Fibroblast of mammary gland (primary cell): ENCODE results near the gene PAF1.
A peak's percentile ranks its signal among the peaks of the same experiment; 100 is the strongest.
"Not testable (repeated sequence)": the region's sequence is repeated elsewhere in the genome, so short reads cannot be mapped to it uniquely, and the experiment has no call there.

ENCODE experiments used
- DNase-seq: peaks from one replicate; pipeline ENCODE4 v3.0.0-alpha.2; 2010; ENCODE audit warnings: low read depth
- H3K4me3 ChIP-seq: 2 replicates; pipeline ENCODE4 v1.5.1; 2011; ENCODE audit warnings: low read depth, mild to moderate bottlenecking, low read length, moderate library complexity; ENCODE audit not compliant: control insufficient read depth
- CTCF ChIP-seq: conservative IDR thresholded peaks from 2 replicates; pipeline ENCODE4 v1.5.1; 2011; ENCODE audit warnings: low read depth, low read length, inconsistent platforms; ENCODE audit not compliant: control insufficient read depth, insufficient read depth

Gene PAF1

DNA sequence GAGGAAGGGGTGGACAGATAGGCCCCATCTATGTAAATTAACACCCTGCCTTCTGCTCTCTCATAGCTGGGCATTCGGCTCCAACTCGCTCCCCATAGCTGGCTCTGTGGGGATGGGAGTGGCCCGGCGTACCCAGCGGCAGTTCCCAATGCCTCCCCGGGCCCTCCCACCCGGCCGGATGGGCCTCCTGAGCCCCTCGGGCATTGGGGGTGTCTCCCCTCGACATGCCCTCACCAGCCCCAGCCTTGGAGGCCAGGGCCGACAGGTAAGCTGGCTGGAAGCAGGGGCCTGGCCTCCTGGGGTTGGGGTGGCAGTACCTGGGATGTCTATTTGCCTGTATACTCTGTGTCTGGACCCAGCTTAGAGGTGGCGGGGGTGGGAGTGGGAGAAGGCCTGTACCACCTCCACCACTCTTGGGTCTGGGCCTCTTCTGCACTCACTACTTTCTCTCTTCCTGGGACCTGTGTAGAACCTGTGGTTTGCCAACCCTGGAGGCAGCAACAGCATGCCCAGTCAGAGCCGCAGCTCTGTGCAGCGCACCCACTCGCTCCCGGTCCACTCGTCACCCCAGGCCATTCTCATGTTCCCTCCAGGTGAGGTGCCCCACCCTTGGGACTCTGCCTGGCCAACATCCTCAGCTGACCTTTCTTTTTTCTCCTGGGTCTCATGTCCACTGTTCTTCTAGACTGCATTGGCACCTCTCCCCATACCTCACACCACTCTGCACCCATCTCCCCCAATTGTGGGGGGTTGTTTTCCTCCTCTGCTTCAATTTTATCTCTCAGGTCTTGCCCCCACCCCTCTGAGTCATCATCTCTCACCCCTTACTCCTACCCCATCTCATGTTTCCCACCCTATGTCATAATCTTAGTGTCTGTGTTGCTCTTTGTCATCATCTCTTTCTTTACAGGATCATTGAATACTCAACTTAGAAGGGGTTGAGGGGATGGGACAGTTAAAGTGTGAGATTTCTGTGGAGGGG, 10.1 kb downstream of the PAF1 start:
- H3K4me3 ChIP-seq = no peak overlapping the region
- DNase-seq = no peak
- no peak for TF ChIP-seq CTCF

GRCh38 chr19:39379865-39380396, 11.0 kb downstream of the PAF1 start:
- H3K4me3 ChIP-seq = no peak overlapping the region
- no peak for TF ChIP-seq CTCF
- no peak for DNase-seq

GRCh38 chr19:39379366-39379765, 11.5 kb downstream of the PAF1 start:
- not testable (repeated sequence) for DNase-seq, H3K4me3 ChIP-seq

DNA sequence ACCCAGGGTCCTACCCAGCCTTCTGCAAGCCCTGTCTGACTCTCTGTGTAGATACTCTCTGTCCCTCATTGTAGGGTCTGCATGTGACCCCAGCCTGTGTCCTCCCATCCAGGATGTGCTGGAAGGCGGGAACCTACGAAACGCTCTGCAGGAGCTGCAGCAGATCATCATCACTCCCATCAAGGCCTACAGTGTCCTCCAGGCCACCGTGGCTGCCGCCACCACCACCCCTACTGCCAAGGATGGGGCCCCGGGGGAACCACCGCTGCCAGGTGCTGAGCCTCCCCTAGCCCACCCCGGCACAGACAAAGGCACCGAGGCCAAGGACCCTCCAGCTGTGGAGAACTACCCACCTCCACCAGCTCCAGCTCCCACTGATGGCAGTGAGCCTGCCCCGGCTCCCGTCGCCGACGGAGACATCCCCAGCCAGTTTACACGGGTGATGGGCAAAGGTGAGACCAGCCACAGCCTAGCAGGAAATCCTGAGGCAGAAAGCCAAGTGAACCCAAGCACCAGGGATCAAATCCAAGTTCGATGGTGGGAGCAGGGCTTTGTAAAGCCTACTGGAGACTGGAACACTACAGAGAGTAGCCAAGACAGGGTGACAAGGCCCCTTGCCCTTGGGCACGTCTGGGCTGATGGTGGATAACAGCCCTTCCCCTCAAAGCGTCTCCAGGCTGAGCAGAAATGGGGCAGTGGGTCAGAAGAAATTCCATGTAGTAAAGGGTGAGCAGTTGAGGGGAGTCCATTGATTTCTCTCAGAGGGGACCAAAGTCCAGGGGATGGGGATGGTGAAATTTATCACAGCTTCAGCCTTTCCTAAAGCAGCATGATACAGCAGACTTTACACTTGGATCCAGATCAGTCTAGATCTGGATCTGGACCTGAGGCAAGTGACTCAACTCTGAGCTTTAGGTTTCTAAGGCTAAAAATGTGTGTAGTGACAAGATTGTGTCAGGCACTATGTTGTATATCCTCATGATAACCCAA, 13.2 kb downstream of the PAF1 start:
- DNase-seq = no peak
- H3K4me3 ChIP-seq = no peak overlapping the region
- TF ChIP-seq CTCF = no peak

GRCh38 chr19:39375929-39376328, 15.0 kb downstream of the PAF1 start:
- no peak overlapping the region for H3K4me3 ChIP-seq
- TF ChIP-seq CTCF = no peak
- no peak for DNase-seq

DNA sequence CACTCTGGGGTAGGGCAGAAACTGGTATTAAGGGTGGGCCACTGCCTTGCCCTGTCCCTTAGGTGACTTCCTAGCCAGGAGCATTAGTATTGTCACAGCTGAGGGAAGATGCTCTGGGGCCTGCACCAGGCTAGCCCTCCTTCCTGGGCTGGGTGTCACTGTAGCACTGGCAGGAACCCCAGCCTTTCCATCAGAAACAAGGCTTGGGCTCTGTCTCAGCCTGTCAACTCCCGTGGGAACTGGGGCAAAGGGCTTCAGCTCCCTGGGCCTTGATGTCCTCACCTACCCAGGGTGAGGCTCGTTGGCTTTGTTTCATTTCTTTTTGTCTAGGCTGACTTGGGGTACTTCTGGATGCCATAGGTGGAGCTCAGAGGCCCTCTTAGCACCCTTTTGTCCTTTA, 18.0 kb downstream of the PAF1 start:
- TF ChIP-seq CTCF = no peak
- H3K4me3 ChIP-seq = no peak overlapping the region
- DNase-seq = peak; percentile 51
